Tibial artery (tissue), 4 donors: Measurements from ENCODE around the gene CALML4.
"Not testable (repeated sequence)": the region's sequence is repeated elsewhere in the genome, so short reads cannot be mapped to it uniquely, and the experiment has no call there.

Experiments
- DNase-seq, 2 donors: peaks; one replicate each; pipeline ENCODE4 v3.0.0-alpha.2; 2019
- H3K27ac ChIP-seq, 2 donors: fragments of 200-600 bp; sonication (generic) in 1 of 2; 1 replicate in 1 of 2; 2 replicates in 1 of 2; pipeline ENCODE4 v1.5.1; 2018 to 2019; ENCODE audit warnings: mild to moderate bottlenecking in 1 of 2
- H3K27me3 ChIP-seq, 2 donors: fragments of 200-600 bp; sonication (generic) in 1 of 2; one replicate each; pipeline versions ENCODE4 v1.5.1 to v1.6.0; 2016 to 2019
- H3K36me3 ChIP-seq, 3 donors: fragments of 200-600 bp; sonication (generic) in 2 of 3; one replicate each; pipeline ENCODE4 v1.5.1; 2016 to 2019; ENCODE audit warnings: mild to moderate bottlenecking in 2 of 3
- H3K4me1 ChIP-seq, 4 donors: fragments of 200-600 bp; sonication (generic) in 2 of 4; 1 replicate in 3 of 4; 2 replicates in 1 of 4; pipeline ENCODE4 v1.5.1; 2016 to 2019
- H3K4me3 ChIP-seq, 2 donors: fragments of 200-600 bp; sonication (generic) in 1 of 2; 1 replicate in 1 of 2; 2 replicates in 1 of 2; pipeline ENCODE4 v1.5.1; 2018 to 2019; ENCODE audit warnings: mild to moderate bottlenecking in 2 of 2
- H3K9me3 ChIP-seq, 3 donors: fragments of 200-600 bp; sonication (generic) in 1 of 3; one replicate each; pipeline ENCODE4 v1.5.1; 2016 to 2019
- CTCF ChIP-seq, 2 experiments: fragments of 200-600 bp in 1 of 2; fragments of 450-650 bp in 1 of 2; IDR thresholded peaks; one replicate each; pipeline ENCODE4 v1.5.1; 2017 to 2019; ENCODE audit warnings: antibody characterized with exemption in 2 of 2, mild to moderate bottlenecking in 1 of 2, moderate library complexity in 1 of 2
- intact Hi-C: fragments of 100-400 bp; cut with DNase I; formaldehyde crosslinking; loops from one replicate; pipeline ENCODE4 v1.15.0; 2023; ENCODE audit warnings: low total_unique reads

CALML4 gene

GRCh38 chr15:68214838-68215254 is 9.7 kb upstream of the CALML4 start:
- Histone ChIP-seq H3K4me3 (no peak overlapping the region), H3K27ac (no peak overlapping the region), H3K4me1 (peaks cover 0 to 9% (median 4%) of the 10 kb centered on the region in 4 donors), H3K9me3 (no peaks in the 10 kb centered on the region), H3K27me3 (no peaks in the 10 kb centered on the region), H3K36me3 (no peaks in the 10 kb centered on the region)
- DNase-seq: peak in 1 of 2 donors; percentile 53
- intact Hi-C loops: no loop called here
- no peak for TF ChIP-seq CTCF (IDR thresholded peaks at IDR 0.05)

DNA sequence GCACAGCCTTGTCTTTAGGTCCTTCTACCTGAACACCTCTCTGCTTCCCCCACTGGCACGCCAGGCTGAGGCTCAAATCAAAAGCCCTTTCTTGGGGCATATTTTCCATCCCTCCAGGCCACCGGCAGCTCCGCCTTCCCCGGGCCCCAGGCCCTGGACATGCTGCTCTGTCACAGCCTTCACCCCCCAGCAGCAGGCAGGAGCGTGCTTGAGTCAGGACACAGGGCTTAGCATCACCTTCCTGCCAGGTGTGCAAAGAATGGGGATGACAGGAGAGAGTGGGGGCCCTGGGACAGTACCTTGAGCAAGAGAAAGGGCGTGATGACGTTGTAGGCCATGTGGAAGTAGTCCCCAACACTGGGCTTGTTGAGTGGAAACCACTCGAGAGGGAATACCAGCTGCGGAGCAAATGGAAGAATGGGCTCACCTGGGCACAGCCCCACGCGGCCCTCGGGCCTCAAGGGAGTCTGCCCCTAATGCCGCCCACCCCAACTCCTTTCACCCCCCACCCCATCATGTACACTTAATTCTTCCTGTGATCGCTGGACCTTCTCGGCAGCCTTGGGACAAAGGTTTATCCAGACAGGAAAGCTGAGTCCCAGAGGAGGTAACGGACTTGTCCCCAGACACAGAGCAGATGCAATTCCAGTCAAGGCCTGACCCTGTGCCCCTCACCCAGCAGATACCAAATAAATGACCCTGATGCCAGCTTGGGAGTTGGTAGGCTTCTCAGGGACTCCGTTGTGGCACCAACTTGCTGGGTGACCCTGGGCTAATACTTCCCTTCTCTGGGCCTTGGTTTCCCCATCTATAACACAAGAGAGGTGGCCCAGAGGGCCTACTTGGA is 9.1 kb upstream of the CALML4 start:
- H3K27ac ChIP-seq: no peak overlapping the region
- DNase-seq: peak in 1 of 2 donors; percentile 54

DNA sequence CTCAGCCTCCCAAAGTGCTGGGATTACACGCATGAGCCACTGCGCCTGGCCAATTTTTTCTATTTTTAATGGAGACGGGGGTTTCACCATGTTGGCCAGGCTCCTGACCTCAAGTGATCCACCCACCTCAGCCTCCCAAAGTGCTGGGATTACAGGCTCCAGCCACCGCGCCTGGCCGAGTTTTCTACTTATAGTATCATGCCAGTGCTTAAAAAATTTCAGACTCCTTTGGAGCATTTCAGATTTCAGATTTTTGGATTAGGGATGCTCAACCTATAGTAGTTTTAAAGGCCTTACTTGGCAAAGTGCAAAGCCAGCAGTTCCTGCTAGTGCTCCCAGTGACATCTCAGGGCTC is 8.3 kb upstream of the CALML4 start:
- H3K27me3 ChIP-seq, H3K36me3 ChIP-seq, H3K4me3 ChIP-seq, H3K9me3 ChIP-seq, intact Hi-C loops, H3K27ac ChIP-seq, H3K4me1 ChIP-seq: not testable (repeated sequence)
- peak in 1 of 2 donors; percentile 50 for DNase-seq

More for the DNA sequence above, 9.1 kb upstream of the CALML4 start:
- Histone ChIP-seq H3K36me3 (no peaks in the 10 kb centered on the region), H3K4me1 (peaks cover 0 to 9% (median 4%) of the 10 kb centered on the region in 4 donors), H3K4me3 (no peak overlapping the region), H3K27me3 (no peaks in the 10 kb centered on the region), H3K9me3 (no peaks in the 10 kb centered on the region)
- TF ChIP-seq CTCF (IDR thresholded peaks at IDR 0.05): no peak
- intact Hi-C loops: no loop called here

GRCh38 chr15:68211656-68212320 is 6.7 kb upstream of the CALML4 start:
- no peak overlapping the region for H3K4me3 ChIP-seq
- no peak overlapping the region for H3K27ac ChIP-seq
- peak; percentile 19 to 52 for DNase-seq
- H3K4me1 ChIP-seq: peaks cover 0 to 9% (median 4%) of the 10 kb centered on the region in 4 donors
- H3K27me3 ChIP-seq: no peaks in the 10 kb centered on the region
- no peaks in the 10 kb centered on the region for H3K9me3 ChIP-seq
- intact Hi-C loops: no loop called here
- H3K36me3 ChIP-seq: no peaks in the 10 kb centered on the region
- no peak for TF ChIP-seq CTCF (IDR thresholded peaks at IDR 0.05)

DNA sequence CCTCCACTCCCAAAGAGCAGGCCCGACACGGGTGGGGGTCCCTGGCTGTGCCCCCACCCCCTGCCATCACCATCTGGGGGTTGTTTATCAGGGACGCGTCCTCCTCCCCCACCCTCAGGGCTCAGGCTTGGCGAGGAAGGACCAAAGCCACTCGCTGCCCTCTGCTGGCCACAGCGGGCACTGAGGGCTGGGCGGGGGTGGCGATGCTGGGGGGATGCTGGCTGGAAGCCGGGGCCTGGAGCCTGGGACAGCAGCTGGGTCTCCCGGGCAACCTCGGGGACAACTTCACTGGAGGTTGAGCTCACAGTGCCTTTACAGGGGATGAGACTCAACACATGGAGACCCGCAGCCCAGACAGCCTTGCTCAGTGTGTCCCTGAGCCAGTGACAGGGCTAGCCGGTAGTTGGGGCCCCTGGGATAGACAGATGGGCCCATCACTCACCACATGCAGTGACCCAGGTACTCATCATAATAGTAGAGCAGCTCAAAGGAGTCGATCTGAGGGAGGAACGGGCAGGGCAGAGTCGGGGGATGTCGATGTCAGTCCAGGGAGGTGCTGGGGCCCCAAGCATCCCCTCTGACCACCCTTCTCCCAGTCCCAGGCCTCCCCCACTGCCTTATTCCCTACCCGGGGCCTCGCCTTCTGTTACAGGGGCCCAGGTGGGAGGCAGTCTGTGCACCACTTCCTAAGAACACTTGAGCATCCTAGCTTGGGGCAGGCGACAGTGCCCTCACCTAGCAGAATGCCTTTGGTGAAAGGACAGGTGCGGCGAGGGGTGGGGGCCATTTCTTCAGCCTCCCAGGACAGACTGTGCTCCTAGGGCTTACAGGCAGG is 5.9 kb upstream of the CALML4 start:
- Histone ChIP-seq H3K4me3 (peak overlapping the region in 1 of 2 donors; percentile 18), H3K27me3 (no peaks in the 10 kb centered on the region), H3K4me1 (peaks cover 0 to 10% (median 4%) of the 10 kb centered on the region in 4 donors), H3K36me3 (no peaks in the 10 kb centered on the region), H3K27ac (no peak overlapping the region), H3K9me3 (no peaks in the 10 kb centered on the region)
- intact Hi-C loops: no loop called here
- peak; percentile 45 to 76 for DNase-seq
- TF ChIP-seq CTCF (IDR thresholded peaks at IDR 0.05): peak; percentile 77 to 90
